ENCODE measurements around the gene VWCE.
"Not testable (repeated sequence)": the region's sequence is repeated elsewhere in the genome, so short reads cannot be mapped to it uniquely, and the experiment has no call there.

The VWCE gene

GRCh38 chr11:61249201-61249600 is 45.9 kb downstream of the VWCE start:
- not testable (repeated sequence) for DNase-seq

DNA sequence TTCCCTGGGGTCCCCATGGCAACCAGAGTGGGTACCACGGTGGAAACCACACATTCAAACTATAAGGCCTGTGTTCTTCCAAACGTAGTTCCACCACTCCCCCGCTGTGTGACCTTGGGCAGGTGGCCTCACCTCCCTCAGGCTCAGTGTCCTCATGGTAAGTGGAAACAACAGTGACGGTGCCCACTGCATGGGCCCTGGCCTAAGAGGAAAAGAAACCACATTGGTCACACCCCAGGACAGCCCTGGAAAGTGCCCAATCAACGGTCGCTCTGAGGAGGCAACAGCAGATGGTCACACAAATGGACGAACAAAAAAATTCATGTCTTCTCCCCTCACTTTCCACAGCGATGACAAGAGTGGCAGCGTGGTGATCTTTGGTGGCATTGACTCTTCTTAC is 47.0 kb downstream of the VWCE start:
- not testable (repeated sequence) for DNase-seq

DNA sequence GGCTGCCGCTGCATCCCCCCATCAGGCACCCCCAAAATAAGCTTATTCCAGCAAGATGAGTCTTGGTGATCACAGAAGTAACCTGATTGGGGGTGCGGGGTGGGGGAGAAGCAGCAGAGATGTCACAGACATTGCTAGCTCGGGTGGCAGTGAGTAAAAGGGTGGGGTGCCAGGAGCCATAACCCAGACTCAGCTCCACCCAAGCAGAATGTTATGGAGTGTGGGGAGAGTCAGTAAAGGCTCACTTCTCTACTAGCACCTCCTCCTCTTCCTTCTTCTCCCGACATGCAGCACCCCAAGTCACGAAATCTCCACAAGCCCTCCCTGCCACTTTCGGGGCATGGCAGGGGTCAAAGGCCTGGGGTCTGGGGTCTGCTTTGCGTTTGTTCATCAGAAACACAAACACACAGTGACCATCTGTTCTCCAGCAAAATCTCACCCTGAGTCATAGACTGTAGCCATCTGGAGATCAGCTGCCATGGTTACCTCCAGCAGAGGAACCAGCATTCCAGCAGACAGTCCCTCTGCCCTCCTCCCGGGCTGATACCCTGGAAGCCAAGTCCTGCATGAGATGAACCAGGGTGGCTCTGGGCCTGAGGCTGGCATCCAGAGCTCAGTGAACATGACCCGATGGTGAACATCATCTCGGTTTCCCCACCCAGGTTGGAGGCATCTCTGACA is 49.7 kb downstream of the VWCE start:
- not testable (repeated sequence) for DNase-seq

- DNase-seq = not testable (repeated sequence)
Observed at GRCh38 chr11:61241526-61241925, 53.6 kb downstream of the VWCE start.

DNA sequence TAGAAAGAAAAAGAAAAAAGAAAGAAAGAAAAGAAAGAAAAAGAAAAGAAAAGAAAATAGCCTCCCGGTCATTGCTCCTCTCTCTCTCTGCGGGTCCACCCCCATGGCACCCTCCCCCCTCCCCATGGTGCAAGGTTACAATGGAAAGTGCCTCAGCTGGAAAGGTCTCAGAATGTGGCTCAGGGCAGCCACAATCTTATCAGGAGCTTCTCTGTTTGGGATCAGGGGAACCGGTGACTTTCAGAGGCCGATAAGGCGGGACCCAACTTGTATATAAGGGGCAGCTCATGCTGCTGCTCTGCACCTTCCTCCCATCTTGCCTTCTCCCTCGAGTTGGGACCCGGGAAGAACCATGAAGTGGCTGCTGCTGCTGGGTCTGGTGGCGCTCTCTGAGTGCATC is 54.2 kb downstream of the VWCE start, which contains the start of gene PGA5:
Gene PGA5 (plus strand): TSS at position 301 of the 400 bp plus-strand sequence. CDS start 52 bp downstream, at position 353.
- not testable (repeated sequence) for DNase-seq

DNA sequence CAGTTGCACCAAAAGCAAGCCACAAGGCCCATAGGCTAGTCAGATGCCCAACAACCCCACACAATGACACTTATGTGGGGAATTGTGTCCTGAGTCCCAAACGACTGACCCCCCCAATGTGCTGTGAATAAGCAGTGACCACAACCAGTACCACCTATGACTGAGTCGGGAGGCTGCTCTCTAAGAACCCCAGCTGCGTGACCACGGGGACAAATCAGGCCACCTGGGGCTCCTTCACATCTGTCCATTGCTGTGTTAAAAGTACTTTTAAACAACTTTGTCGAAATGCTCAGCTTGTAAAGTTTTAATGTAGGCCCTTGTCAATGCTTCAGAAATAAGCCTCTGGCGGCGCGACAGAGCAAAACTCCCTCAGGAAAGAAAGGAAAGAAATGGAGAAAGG is 54.8 kb downstream of the VWCE start:
- DNase-seq = not testable (repeated sequence)

DNA sequence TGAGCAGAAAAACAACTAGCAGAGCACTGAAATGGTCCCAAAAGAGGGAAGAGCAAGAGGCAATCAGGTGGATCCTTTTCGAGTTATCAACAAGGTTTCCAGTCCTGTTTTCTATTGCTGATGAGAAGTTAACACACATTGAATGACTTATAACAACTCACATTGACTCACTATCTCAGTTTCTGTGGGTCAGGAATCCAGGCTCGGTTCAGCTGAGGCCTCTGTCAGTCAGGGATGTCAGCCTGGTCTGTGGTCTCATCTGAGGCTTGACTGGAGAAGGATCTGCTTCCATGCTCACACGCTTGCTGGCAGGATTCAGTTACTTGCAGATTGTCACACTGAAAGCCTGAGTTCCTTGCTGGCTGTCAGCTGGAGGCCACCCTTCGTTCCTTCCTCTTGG is 58.0 kb downstream of the VWCE start:
- DNase-seq = not testable (repeated sequence)

- not testable (repeated sequence) for DNase-seq
Observed at GRCh38 chr11:61232548-61233145, 62.5 kb downstream of the VWCE start.

GRCh38 chr11:61231585-61231984 is 63.5 kb downstream of the VWCE start:
- not testable (repeated sequence) for DNase-seq

DNA sequence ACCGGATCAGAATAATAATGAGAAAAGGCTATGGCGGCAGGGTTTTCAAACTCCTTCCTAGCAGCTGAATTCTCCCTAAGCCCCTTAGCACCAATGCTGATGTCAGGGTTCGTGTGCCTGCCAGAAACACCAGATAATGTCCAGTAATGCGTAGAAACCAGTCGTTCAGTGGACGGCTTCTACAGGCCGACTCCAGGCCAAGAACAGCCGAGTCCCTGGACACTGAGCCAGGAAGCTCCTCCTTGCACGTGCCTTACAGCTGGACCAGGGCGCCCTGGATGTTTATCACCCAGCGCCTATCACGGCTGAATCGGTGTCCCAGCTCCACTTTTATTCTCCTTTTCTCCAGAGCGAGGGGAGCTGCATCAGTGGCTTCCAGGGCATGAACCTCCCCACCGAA is 64.1 kb downstream of the VWCE start:
- DNase-seq = not testable (repeated sequence)

- not testable (repeated sequence) for DNase-seq
Observed at GRCh38 chr11:61229458-61229857, 65.7 kb downstream of the VWCE start.

DNA sequence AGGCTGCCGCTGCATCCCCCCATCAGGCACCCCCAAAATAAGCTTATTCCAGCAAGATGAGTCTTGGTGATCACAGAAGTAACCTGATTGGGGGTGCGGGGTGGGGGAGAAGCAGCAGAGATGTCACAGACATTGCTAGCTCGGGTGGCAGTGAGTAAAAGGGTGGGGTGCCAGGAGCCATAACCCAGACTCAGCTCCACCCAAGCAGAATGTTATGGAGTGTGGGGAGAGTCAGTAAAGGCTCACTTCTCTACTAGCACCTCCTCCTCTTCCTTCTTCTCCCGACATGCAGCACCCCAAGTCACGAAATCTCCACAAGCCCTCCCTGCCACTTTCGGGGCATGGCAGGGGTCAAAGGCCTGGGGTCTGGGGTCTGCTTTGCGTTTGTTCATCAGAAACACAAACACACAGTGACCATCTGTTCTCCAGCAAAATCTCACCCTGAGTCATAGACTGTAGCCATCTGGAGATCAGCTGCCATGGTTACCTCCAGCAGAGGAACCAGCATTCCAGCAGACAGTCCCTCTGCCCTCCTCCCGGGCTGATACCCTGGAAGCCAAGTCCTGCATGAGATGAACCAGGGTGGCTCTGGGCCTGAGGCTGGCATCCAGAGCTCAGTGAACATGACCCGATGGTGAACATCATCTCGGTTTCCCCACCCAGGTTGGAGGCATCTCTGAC is 68.5 kb downstream of the VWCE start:
- not testable (repeated sequence) for DNase-seq

GRCh38 chr11:61222692-61223091 is 72.4 kb downstream of the VWCE start:
- DNase-seq = not testable (repeated sequence)

GRCh38 chr11:61222047-61222446 is 73.1 kb downstream of the VWCE start, which contains the start of gene PGA4:
TSS of gene PGA4 (plus strand) at chr11:61222347. CDS start at chr11:61222401, 54 bp downstream.
- DNase-seq = not testable (repeated sequence)

DNA sequence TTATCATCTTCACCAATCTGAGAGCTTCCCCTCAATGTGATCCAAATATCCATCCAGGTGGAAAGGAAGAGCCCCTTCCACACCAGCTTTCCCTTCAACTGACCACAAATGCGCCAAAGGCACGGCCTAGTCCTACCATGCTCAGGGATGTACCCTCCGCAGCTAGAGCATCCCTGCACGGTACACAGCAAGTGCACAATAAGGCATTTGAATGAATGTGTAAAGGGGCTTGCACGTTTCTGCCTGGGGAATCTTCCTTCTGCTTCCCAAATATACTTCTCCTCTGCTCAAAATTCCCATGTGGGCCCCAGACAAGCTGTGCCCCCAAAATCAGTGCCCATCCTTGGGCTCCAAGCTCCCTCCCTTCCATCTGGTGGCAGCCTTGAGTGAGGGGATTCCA is 76.1 kb downstream of the VWCE start:
- not testable (repeated sequence) for DNase-seq

GRCh38 chr11:61218306-61218705 is 76.8 kb downstream of the VWCE start:
- not testable (repeated sequence) for DNase-seq

- not testable (repeated sequence) for DNase-seq
Observed at GRCh38 chr11:61213711-61214324, 81.3 kb downstream of the VWCE start.

DNA sequence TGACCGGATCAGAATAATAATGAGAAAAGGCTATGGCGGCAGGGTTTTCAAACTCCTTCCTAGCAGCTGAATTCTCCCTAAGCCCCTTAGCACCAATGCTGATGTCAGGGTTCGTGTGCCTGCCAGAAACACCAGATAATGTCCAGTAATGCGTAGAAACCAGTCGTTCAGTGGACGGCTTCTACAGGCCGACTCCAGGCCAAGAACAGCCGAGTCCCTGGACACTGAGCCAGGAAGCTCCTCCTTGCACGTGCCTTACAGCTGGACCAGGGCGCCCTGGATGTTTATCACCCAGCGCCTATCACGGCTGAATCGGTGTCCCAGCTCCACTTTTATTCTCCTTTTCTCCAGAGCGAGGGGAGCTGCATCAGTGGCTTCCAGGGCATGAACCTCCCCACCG is 82.9 kb downstream of the VWCE start:
- DNase-seq = not testable (repeated sequence)

GRCh38 chr11:61211327-61211952 is 83.7 kb downstream of the VWCE start:
- not testable (repeated sequence) for DNase-seq

- not testable (repeated sequence) for DNase-seq
Observed at GRCh38 chr11:61210629-61211028, 84.5 kb downstream of the VWCE start.

Data from stimulated activated CD4-positive, alpha-beta T cell treated with anti-CD3 and anti-CD28 coated beads, Interleukin-1b, Interleukin-23, amount 100 ng/mL, for 48 hours (primary cell).